K562 (cell line): ENCODE data around the gene OR10H5. TPM values are rescaled to one million over a fixed set of nuclear protein-coding genes. Genes with fewer than 3 reads are reported as not detected.

Experiments
- ATAC-seq: fragments of 200-7000 bp; cut with Tn5 transposase; 3 replicates; pipeline ENCODE4 v1.9.1; 2020; ENCODE audit warnings: moderate library complexity
- Bru-seq: library from RNA; stranded (reverse); fragments of 400-500 nt; gene quantifications from one replicate; lab custom pipeline; 2021; lab: Mats Ljungman, UMichigan
- BruChase-seq, 2 experiments: library from RNA; stranded (reverse); fragments of 400-500 nt; gene quantifications; one replicate each; lab custom pipeline; 2021; lab: Mats Ljungman, UMichigan
- BruUV-seq: library from RNA; stranded (reverse); fragments of 400-500 nt; replicated peaks from 2 replicates; lab custom pipeline; 2021; lab: Mats Ljungman, UMichigan
- CTCF ChIA-PET: fragments of 300-600 bp; formaldehyde crosslinking; extraction: SDS; loops from one replicate; lab custom pipeline; 2021; ENCODE audit warnings: low intra/inter-chr PET ratio; lab: Yijun Ruan, JAX
- POLR2A ChIA-PET: fragments of 300-600, 350-650 bp; sonication (Branson Sonifier 250); formaldehyde crosslinking; extraction: SDS; loops from one replicate; lab custom pipeline; 2021; ENCODE audit warnings: antibody characterized with exemption, inconsistent platforms; lab: Yijun Ruan, JAX
- DNase-seq, 4 experiments: peaks; one replicate each; pipeline versions ENCODE4 v3.0.0 to v3.0.0-alpha.2; 2011 to 2018; ENCODE audit warnings: low spot score in 3 of 4, mixed read lengths in 3 of 4; ENCODE audit errors: extremely low read depth in 1 of 4
- FAIRE-seq: peaks from 2 replicates; lab custom pipeline; 2011; peaks lifted over from hg19 to GRCh38; lab: Jason Lieb, UNC
- H2AFZ ChIP-seq: 2 replicates; pipeline ENCODE4 v1.6.0; 2011; ENCODE audit warnings: low read depth, low read length, control low read depth, inconsistent platforms
- H3K27ac ChIP-seq: fragments of 200-600 bp; 3 replicates; pipeline ENCODE4 v1.8.0; 2011; ENCODE audit warnings: low read depth, mild to moderate bottlenecking, control low read depth, inconsistent platforms, low read length, moderate library complexity, mixed read lengths; ENCODE audit errors: extremely low read depth
- H3K27me3 ChIP-seq, 2 experiments: fragments of 300-600 bp in 1 of 2; 2 replicates in 1 of 2; 3 replicates in 1 of 2; pipeline versions ENCODE4 v1.6.0 to v1.8.0; 2011; ENCODE audit warnings: inconsistent platforms in 2 of 2, low read length in 2 of 2, mild to moderate bottlenecking in 1 of 2, mixed read lengths in 1 of 2, moderate library complexity in 1 of 2; ENCODE audit not compliant: control insufficient read depth in 2 of 2, insufficient read depth in 2 of 2
- H3K36me3 ChIP-seq: fragments of 300-600 bp; 3 replicates; pipeline ENCODE4 v1.8.0; 2011; ENCODE audit warnings: mild to moderate bottlenecking, low read length, inconsistent platforms; ENCODE audit not compliant: control insufficient read depth, insufficient read depth
- H3K4me1 ChIP-seq, 2 experiments: fragments of 200-600 bp in 1 of 2; replicated peaks in 1 of 2; 2 replicates in 1 of 2; 3 replicates in 1 of 2; pipeline versions ENCODE4 v1.5.1 to v1.8.0; 2011; ENCODE audit warnings: inconsistent platforms in 2 of 2, low read length in 2 of 2, mild to moderate bottlenecking in 1 of 2, mixed read lengths in 1 of 2, moderate library complexity in 1 of 2; ENCODE audit not compliant: control insufficient read depth in 2 of 2, insufficient read depth in 2 of 2
- H3K4me2 ChIP-seq: 2 replicates; pipeline ENCODE4 v1.6.1; 2011; ENCODE audit warnings: low read length, control low read depth, inconsistent platforms, mixed read lengths; ENCODE audit not compliant: insufficient read depth
- H3K4me3 ChIP-seq: fragments of 200-600 bp; sonication (generic), shearing (Covaris generic); 2 replicates; pipeline ENCODE4 v1.5.1; 2016; ENCODE audit warnings: control low read depth, inconsistent platforms
- H3K79me2 ChIP-seq: fragments of 200-600 bp; 3 replicates; pipeline ENCODE4 v1.8.0; 2011; ENCODE audit warnings: low read length, inconsistent platforms; ENCODE audit not compliant: control insufficient read depth, insufficient read depth
- H3K9ac ChIP-seq, 2 experiments: 2 replicates each; pipeline versions ENCODE4 v1.6.0 to v1.6.1; 2011; ENCODE audit warnings: low read depth in 2 of 2, low read length in 2 of 2, control low read depth in 1 of 2, inconsistent platforms in 1 of 2, mild to moderate bottlenecking in 1 of 2, mixed read lengths in 1 of 2; ENCODE audit not compliant: insufficient read depth in 1 of 2
- H3K9me1 ChIP-seq: one replicate; pipeline ENCODE4 v1.6.0; 2011; ENCODE audit warnings: inconsistent platforms, mild to moderate bottlenecking, low read length, moderate library complexity; ENCODE audit not compliant: control insufficient read depth, insufficient read depth
- H3K9me3 ChIP-seq: replicated peaks from 2 replicates; pipeline ENCODE4 v1.5.1; 2011; ENCODE audit warnings: low read depth, low read length, inconsistent platforms; ENCODE audit not compliant: control insufficient read depth, insufficient read depth
- H4K20me1 ChIP-seq: replicated peaks from 2 replicates; pipeline ENCODE4 v1.6.1; 2011; ENCODE audit warnings: low read length, inconsistent platforms, mixed read lengths; ENCODE audit not compliant: control insufficient read depth, insufficient read depth
- CCNT2 ChIP-seq: IDR thresholded peaks from 2 replicates; pipeline ENCODE4 v1.6.1; 2011; ENCODE audit warnings: borderline replicate concordance, low read depth, mild to moderate bottlenecking, moderate library complexity, mixed read lengths, low read length; ENCODE audit not compliant: insufficient read length; ENCODE audit errors: extremely low read depth
- HOXB6 ChIP-seq: fragments of 250-450 bp; sonication (Bioruptor Pico); IDR thresholded peaks from 2 replicates; pipeline ENCODE4 v1.5.1; 2022; ENCODE audit warnings: mild to moderate bottlenecking, borderline replicate concordance
- KLF16 ChIP-seq: IDR thresholded peaks from 2 replicates; pipeline ENCODE4 v1.6.1; 2016; ENCODE audit warnings: antibody characterized with exemption
- MBD2 ChIP-seq: sonication (generic); IDR thresholded peaks from 2 replicates; pipeline ENCODE4 v1.6.1; 2016; ENCODE audit warnings: low read depth, borderline replicate concordance
- MCM3 ChIP-seq: fragments of 450-650 bp; IDR thresholded peaks from 2 replicates; pipeline ENCODE4 v1.6.1; 2016
- MEF2D ChIP-seq: conservative IDR thresholded peaks from 2 replicates; pipeline ENCODE4 v1.6.1; 2016; ENCODE audit warnings: low read depth, missing genetic modification characterization, missing compliant biosample characterization
- NR3C1 ChIP-seq: sonication (generic); formaldehyde crosslinking; IDR thresholded peaks from 2 replicates; pipeline ENCODE4 v1.8.1; 2022; ENCODE audit warnings: missing genetic modification reagents
- TRIM24 ChIP-seq, 2 experiments: fragments of 450-650 bp; IDR thresholded peaks; 2 replicates each; pipeline ENCODE4 v1.6.1; 2016
- ZNF431 ChIP-seq: sonication (generic); formaldehyde crosslinking; IDR thresholded peaks from 2 replicates; pipeline ENCODE4 v1.8.0; 2022; ENCODE audit warnings: mild to moderate bottlenecking, missing genetic modification reagents
- ZNF655 ChIP-seq: fragments of 250-450 bp; sonication (Bioruptor Pico); IDR thresholded peaks from 2 replicates; pipeline ENCODE4 v1.5.0; 2021
- ZNF77 ChIP-seq: fragments of 250-450 bp; sonication (Bioruptor Pico); IDR thresholded peaks from 2 replicates; pipeline ENCODE4 v1.5.0; 2020
- WGBS: fragments of 100-300 bp; shearing (Covaris generic); methylation state at CpG from one replicate; pipeline ENCODE4 v1.1.6; 2016; ENCODE audit warnings: low coverage, mixed read lengths; ENCODE audit not compliant: insufficient coverage; ENCODE audit errors: missing lambda C conversion rate; 5-methylcytosine and 5-hydroxymethylcytosine counted together
- in situ Hi-C: fragments of 300-500 bp; cut with MboI; formaldehyde crosslinking; loops from 4 replicates; pipeline ENCODE4 v1.15.0; 2018; ENCODE audit warnings: inconsistent platforms, mixed read lengths
- intact Hi-C: fragments of 100-400 bp; cut with micrococcal nuclease; formaldehyde crosslinking; loops from 2 replicates; pipeline ENCODE4 v1.14.2; 2022
- long read RNA-seq, 3 experiments: library from polyadenylated mRNA in 2 of 3; library from RNA in 1 of 3; unstranded in 2 of 3; stranded (forward) in 1 of 3; transcript quantifications; one replicate each; pipeline ENCODE4 v2.0.0, GENCODE V29; 2019 to 2022
- polyA minus RNA-seq, 3 experiments: library from RNA; depleted of rRNA, polyadenylated mRNA; stranded (reverse); fragments of >200 nt; gene quantifications; 2 replicates each; pipeline ENCODE4 v1.2.3, GENCODE V29; 2011
- polyA plus RNA-seq, 8 experiments: library from polyadenylated mRNA; depleted of rRNA in 4 of 8; stranded (reverse) in 5 of 8; unstranded in 3 of 8; fragments of >200 nt; fragmentation: Nextera tagmentation in 2 of 8; fragmentation: Illumina TruSeq in 1 of 8; extraction: Ambion mirVana in 2 of 8; extraction: Trizol in 1 of 8; gene quantifications; 2 replicates each; pipeline versions ENCODE4 v1.2.1 to v1.2.3, GENCODE V29; 2011 to 2014; ENCODE audit warnings: inconsistent platforms in 1 of 8, missing spikeins in 1 of 8
- total RNA-seq, 7 experiments: library from RNA; depleted of rRNA in 6 of 7; stranded (reverse); fragments of >200 nt in 6 of 7; fragmentation: Illumina TruSeq in 2 of 7; extraction: Trizol in 2 of 7; gene quantifications; 2 replicates each; pipeline versions ENCODE4 v1.2.1 to v1.2.3, GENCODE V29; 2011 to 2021; ENCODE audit warnings: low replicate concordance in 1 of 7
- TF ChIP-seq, protein P1 (sequence below): fragments of 450-650 bp; IDR thresholded peaks from 2 replicates; pipeline ENCODE4 v1.6.1; 2018; ENCODE audit not compliant: partially characterized antibody

Gene OR10H5
- total RNA-seq (2011; cell fraction: chromatin; rRNA removed; ENCODE audit: low replicate concordance), result not detected in 2 replicates
- not detected in 2 replicates for total RNA-seq (2011; cell fraction: nucleolus; rRNA removed)
- not detected in 2 replicates for total RNA-seq (2011; cell fraction: nucleoplasm; rRNA removed)
- total RNA-seq (2014; rRNA removed) (not detected in 2 replicates), total RNA-seq (2014; rRNA removed; fragmentation: Illumina TruSeq; extraction: Trizol) (not detected in 2 replicates), total RNA-seq (2015; rRNA removed; fragmentation: Illumina TruSeq; extraction: Trizol) (not detected in 2 replicates), total RNA-seq (2021) (not detected in 2 replicates), polyA plus RNA-seq (2011; rRNA removed) (not detected in 2 replicates), polyA plus RNA-seq (2014; fragmentation: Illumina TruSeq; extraction: Trizol) (not detected in 2 replicates), polyA plus RNA-seq (2014; fragmentation: Nextera tagmentation; extraction: Ambion mirVana) (not detected), polyA plus RNA-seq (2014; rRNA removed) (not detected in 2 replicates), polyA minus RNA-seq (2011; rRNA and poly(A)+ RNA removed) (not detected in 2 replicates), Bru-seq, nascent RNA (not detected), BruChase-seq, experiment 1, labeled RNA remaining after a 2-hour chase (not detected), BruChase-seq, experiment 2, labeled RNA remaining after a 6-hour chase (not detected)
- polyA plus RNA-seq (2011; cell fraction: cytosol; rRNA removed), result not detected in 2 replicates
- polyA plus RNA-seq (2011; cell fraction: nucleus; rRNA removed), result not detected in 2 replicates
- polyA plus RNA-seq (2012), result 0.01 TPM in 2 replicates
- not detected in 2 replicates for polyA minus RNA-seq (2011; cell fraction: cytosol; rRNA and poly(A)+ RNA removed)
- not detected in 2 replicates for polyA minus RNA-seq (2011; cell fraction: nucleus; rRNA and poly(A)+ RNA removed)
- long read RNA-seq, experiment 1, result 0 reads
- long read RNA-seq, experiment 2, result 0 reads
- long read RNA-seq, experiment 3, result 0 reads

GRCh38 chr19:15787611-15788155 is at the start of gene OR10H5:
Gene OR10H5, plus strand, starts transcription at chr19:15787661. Its CDS starts 6,388 bp downstream, at chr19:15794049.
- TF ChIP-seq CCNT2, result no peak
- TF ChIP-seq KLF16, result no peak
- no peak for TF ChIP-seq ZNF431
- no peak for TF ChIP-seq TRIM24 (IDR thresholded peaks at IDR 0.05)
- no peak for TF ChIP-seq MCM3
- TF ChIP-seq MEF2D (tag), result no peak
- TF ChIP-seq ZNF77 (CRISPR knock-in tag), result no peak
- TF ChIP-seq, protein P1, sequence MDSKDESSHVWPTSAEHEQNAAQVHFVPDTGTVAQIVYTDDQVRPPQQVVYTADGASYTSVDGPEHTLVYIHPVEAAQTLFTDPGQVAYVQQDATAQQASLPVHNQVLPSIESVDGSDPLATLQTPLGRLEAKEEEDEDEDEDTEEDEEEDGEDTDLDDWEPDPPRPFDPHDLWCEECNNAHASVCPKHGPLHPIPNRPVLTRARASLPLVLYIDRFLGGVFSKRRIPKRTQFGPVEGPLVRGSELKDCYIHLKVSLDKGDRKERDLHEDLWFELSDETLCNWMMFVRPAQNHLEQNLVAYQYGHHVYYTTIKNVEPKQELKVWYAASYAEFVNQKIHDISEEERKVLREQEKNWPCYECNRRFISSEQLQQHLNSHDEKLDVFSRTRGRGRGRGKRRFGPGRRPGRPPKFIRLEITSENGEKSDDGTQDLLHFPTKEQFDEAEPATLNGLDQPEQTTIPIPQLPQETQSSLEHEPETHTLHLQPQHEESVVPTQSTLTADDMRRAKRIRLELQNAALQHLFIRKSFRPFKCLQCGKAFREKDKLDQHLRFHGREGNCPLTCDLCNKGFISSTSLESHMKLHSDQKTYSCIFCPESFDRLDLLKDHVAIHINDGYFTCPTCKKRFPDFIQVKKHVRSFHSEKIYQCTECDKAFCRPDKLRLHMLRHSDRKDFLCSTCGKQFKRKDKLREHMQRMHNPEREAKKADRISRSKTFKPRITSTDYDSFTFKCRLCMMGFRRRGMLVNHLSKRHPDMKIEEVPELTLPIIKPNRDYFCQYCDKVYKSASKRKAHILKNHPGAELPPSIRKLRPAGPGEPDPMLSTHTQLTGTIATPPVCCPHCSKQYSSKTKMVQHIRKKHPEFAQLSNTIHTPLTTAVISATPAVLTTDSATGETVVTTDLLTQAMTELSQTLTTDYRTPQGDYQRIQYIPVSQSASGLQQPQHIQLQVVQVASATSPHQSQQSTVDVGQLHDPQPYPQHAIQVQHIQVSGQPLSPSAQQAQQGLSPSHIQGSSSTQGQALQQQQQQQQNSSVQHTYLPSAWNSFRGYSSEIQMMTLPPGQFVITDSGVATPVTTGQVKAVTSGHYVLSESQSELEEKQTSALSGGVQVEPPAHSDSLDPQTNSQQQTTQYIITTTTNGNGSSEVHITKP, result no peak
- no peak for TF ChIP-seq NR3C1 (CRISPR knock-in tag)
- no peak for TF ChIP-seq MBD2
- no peak for TF ChIP-seq HOXB6 (CRISPR knock-in tag)
- TF ChIP-seq ZNF655 (CRISPR knock-in tag), result no peak
- Histone ChIP-seq H3K4me1 (no peaks in the 10 kb centered on the region; a peak in 1 of 5 replicates), H3K9ac (no peak within 1 kb of the TSS), H4K20me1 (no peaks in the 10 kb centered on the region; the same call in 1 of the 2 replicates), H3K36me3 (no peaks in the 10 kb centered on the region), H3K27me3 (peaks cover 0 to 22% of the 10 kb centered on the region in 2 experiments; a peak in 3 of 5 replicates), H3K79me2 (no peaks in the 10 kb centered on the region), H3K9me3 (no peaks in the 10 kb centered on the region), H3K4me3 (no peak within 1 kb of the TSS), H3K4me2 (no peak within 1 kb of the TSS), H2AFZ (no peak within 1 kb of the TSS), H3K9me1 (no peaks in the 10 kb centered on the region), H3K27ac (no peak within 1 kb of the TSS)
- ChIA-PET POLR2A (no interaction called here), CTCF (no interaction called here)
- ATAC-seq (no peak), FAIRE-seq (no peak), DNase-seq (no peak)
- BruUV-seq, result no TSS peak
- intact Hi-C loops, result no loop called here
- 1% methylated on average over 6 of the region's 6 CpGs for WGBS
- in situ Hi-C loops, result no loop called here
